Ovary (tissue), 3 donors: ENCODE results near the gene SLC35C1.

Source experiments
- POLR2A ChIP-seq: fragments of 450-650 bp; IDR thresholded peaks from one replicate; pipeline ENCODE4 v1.6.1; 2017; ENCODE audit warnings: antibody characterized with exemption, mild to moderate bottlenecking, moderate library complexity
- TF ChIP-seq, protein P1 (sequence below), 3 donors: fragments of 450-650 bp in 2 of 3; fragments of 200-600 bp in 1 of 3; IDR thresholded peaks; one replicate each; pipeline versions ENCODE4 v1.5.1 to v1.8.0; 2016 to 2022; ENCODE audit warnings: antibody characterized with exemption in 3 of 3, mild to moderate bottlenecking in 1 of 3
- donor health status: DM: no; HTN: no; CAD: no.

DNA sequence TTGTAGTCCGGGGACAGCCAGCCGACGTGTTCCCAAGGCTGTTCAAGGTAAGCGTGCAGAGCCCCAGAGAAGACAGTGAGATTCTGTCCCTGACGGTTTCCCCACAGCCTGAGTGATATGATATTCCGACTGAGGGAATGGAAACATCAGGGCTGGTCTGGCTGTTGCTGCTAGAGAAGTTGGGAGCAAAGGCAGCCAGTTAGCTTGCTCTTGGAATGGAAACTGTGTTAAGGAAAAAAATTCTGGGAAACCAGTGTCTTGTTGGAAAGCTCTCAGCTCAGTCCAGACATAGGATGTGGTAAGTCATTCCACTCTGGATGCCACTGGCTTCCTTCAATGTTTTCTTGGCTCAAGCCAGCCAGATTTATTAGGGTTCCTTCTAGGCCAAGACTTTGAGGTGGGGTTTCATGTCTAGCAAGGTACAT lies 51.1 kb downstream of the SLC35C1 start:
- no peak for TF ChIP-seq POLR2A
- TF ChIP-seq, protein P1, sequence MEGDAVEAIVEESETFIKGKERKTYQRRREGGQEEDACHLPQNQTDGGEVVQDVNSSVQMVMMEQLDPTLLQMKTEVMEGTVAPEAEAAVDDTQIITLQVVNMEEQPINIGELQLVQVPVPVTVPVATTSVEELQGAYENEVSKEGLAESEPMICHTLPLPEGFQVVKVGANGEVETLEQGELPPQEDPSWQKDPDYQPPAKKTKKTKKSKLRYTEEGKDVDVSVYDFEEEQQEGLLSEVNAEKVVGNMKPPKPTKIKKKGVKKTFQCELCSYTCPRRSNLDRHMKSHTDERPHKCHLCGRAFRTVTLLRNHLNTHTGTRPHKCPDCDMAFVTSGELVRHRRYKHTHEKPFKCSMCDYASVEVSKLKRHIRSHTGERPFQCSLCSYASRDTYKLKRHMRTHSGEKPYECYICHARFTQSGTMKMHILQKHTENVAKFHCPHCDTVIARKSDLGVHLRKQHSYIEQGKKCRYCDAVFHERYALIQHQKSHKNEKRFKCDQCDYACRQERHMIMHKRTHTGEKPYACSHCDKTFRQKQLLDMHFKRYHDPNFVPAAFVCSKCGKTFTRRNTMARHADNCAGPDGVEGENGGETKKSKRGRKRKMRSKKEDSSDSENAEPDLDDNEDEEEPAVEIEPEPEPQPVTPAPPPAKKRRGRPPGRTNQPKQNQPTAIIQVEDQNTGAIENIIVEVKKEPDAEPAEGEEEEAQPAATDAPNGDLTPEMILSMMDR (IDR thresholded peaks at IDR 0.05): no peak
